Nephron progenitor cell (in vitro differentiated cells): ENCODE data around the gene CAMTA1.

Experiments
- DNase-seq: peaks from one replicate; pipeline ENCODE4 v3.0.0; 2021
- H3K27ac Mint-ChIP-seq: 2 replicates; pipeline ENCODE4 v1.8.0; 2021; ENCODE audit warnings: mild to moderate bottlenecking, moderate library complexity, mixed read lengths
- H3K27me3 Mint-ChIP-seq: 2 replicates; pipeline ENCODE4 v1.8.0; 2021; ENCODE audit warnings: mild to moderate bottlenecking, low read depth, mixed read lengths; ENCODE audit not compliant: poor library complexity
- H3K36me3 Mint-ChIP-seq: 2 replicates; pipeline ENCODE4 v1.8.0; 2021; ENCODE audit warnings: low read depth, mixed read lengths
- H3K4me1 Mint-ChIP-seq: 2 replicates; pipeline ENCODE4 v1.8.0; 2021; ENCODE audit warnings: mixed read lengths
- H3K4me3 Mint-ChIP-seq: 2 replicates; pipeline ENCODE4 v1.8.0; 2021; ENCODE audit warnings: mild to moderate bottlenecking, moderate library complexity, mixed read lengths
- H3K9me3 Mint-ChIP-seq: 2 replicates; pipeline ENCODE4 v1.8.0; 2021; ENCODE audit warnings: mild to moderate bottlenecking, moderate library complexity, mixed read lengths
- TF ChIP-seq, protein P1 (sequence below): fragments of 200-600 bp; sonication (generic); IDR thresholded peaks from 2 replicates; pipeline ENCODE4 v1.5.0; 2021; ENCODE audit warnings: antibody characterized with exemption

Gene CAMTA1

DNA sequence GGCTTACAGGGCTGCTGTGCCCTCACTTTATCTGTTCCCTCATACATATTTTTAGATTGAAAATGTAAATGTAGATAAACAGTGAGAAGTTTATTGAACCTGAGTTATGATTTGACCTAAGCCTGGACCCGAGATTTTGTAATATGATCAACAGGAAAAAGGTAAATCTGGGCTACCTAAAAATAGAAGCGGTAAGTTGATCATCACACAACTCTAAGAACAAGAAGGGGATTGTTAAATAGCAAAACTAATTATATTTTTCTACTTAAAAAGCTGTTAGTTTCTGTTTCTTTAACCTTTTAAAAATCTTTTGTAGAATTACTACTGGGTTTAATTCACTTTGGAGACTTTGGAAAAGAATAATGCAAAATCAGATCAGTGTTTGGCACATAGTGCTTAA lies 35.6 kb downstream of the CAMTA1 start:
- peaks cover 3% of the 10 kb centered on the region for H3K27me3 Mint-ChIP-seq
- peaks cover 24% of the 10 kb centered on the region for H3K4me1 Mint-ChIP-seq
- peaks cover 15% of the 10 kb centered on the region for H3K36me3 Mint-ChIP-seq
- no peak overlapping the region for H3K27ac Mint-ChIP-seq
- DNase-seq = no peak
- TF ChIP-seq, protein P1, sequence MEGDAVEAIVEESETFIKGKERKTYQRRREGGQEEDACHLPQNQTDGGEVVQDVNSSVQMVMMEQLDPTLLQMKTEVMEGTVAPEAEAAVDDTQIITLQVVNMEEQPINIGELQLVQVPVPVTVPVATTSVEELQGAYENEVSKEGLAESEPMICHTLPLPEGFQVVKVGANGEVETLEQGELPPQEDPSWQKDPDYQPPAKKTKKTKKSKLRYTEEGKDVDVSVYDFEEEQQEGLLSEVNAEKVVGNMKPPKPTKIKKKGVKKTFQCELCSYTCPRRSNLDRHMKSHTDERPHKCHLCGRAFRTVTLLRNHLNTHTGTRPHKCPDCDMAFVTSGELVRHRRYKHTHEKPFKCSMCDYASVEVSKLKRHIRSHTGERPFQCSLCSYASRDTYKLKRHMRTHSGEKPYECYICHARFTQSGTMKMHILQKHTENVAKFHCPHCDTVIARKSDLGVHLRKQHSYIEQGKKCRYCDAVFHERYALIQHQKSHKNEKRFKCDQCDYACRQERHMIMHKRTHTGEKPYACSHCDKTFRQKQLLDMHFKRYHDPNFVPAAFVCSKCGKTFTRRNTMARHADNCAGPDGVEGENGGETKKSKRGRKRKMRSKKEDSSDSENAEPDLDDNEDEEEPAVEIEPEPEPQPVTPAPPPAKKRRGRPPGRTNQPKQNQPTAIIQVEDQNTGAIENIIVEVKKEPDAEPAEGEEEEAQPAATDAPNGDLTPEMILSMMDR = no peak
- H3K9me3 Mint-ChIP-seq = no peaks in the 10 kb centered on the region
- H3K4me3 Mint-ChIP-seq = no peak overlapping the region

DNA sequence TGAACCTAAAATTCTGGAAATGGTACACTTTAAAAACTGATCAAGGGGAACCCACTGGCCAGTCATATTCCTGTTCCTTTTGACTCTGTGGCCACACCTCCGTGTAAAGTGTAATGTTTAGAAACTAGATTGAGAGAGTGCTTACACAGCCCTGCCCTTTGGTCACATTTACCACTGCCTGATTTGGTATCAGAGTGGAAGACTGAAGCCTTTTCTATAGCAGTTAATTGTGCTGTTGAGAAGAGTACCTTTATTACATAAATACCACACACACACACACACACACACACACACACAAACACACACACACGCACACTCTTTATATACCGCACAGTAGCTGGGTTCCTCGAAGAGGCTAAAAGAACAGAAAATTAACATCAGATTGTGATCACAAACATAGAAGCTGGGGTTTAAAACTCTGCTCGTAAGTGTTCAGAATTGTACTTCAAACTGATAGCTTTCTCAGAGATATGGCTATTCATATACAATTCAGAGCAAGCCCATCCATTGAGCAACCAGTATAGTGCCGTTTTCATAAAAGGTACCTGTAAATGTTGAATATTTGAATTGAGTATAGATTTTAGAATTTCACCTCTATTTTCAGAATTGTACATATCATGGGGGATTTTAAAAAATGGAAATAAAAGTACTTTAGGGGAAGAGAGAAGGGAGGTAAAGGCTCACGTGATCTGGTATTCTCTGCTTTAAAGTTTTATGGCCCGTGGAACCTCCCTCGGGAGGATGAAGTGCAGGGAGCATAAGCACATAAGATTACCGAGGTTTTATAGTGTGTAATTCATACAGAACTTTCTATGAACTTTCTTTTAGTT lies 37.5 kb downstream of the CAMTA1 start:
- H3K36me3 Mint-ChIP-seq = peaks cover 15% of the 10 kb centered on the region
- H3K4me3 Mint-ChIP-seq = peak overlapping the region; percentile 27
- H3K27me3 Mint-ChIP-seq = peaks cover 3% of the 10 kb centered on the region
- peak overlapping the region; percentile 58 for H3K27ac Mint-ChIP-seq
- DNase-seq = peak; percentile 20
- H3K4me1 Mint-ChIP-seq = peaks cover 32% of the 10 kb centered on the region
- H3K9me3 Mint-ChIP-seq = no peaks in the 10 kb centered on the region
- TF ChIP-seq, protein P1 = no peak

DNA sequence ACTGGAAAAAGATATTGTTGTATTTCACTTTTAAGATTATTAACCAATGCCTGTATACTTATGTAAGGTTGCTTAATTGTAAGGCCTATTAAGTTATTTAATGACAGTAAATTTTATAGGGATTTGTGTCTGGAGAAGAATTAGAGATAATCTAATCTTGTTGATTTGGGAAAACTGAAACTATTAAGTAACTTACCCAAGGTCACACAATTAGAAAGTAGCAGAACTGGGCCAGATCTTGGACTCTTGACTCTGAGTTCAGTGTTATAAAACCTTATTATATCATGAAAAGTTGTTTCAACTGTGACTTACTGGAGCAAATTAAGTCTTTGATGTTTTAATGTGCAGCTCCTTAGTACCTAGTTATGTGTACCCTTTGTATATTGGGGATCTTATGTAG lies 38.5 kb downstream of the CAMTA1 start:
- H3K27ac Mint-ChIP-seq = no peak overlapping the region
- TF ChIP-seq, protein P1 = no peak
- peaks cover 3% of the 10 kb centered on the region for H3K27me3 Mint-ChIP-seq
- H3K4me3 Mint-ChIP-seq = no peak overlapping the region
- H3K9me3 Mint-ChIP-seq = no peaks in the 10 kb centered on the region
- DNase-seq = no peak
- H3K4me1 Mint-ChIP-seq = peaks cover 35% of the 10 kb centered on the region
- H3K36me3 Mint-ChIP-seq = peaks cover 17% of the 10 kb centered on the region

DNA sequence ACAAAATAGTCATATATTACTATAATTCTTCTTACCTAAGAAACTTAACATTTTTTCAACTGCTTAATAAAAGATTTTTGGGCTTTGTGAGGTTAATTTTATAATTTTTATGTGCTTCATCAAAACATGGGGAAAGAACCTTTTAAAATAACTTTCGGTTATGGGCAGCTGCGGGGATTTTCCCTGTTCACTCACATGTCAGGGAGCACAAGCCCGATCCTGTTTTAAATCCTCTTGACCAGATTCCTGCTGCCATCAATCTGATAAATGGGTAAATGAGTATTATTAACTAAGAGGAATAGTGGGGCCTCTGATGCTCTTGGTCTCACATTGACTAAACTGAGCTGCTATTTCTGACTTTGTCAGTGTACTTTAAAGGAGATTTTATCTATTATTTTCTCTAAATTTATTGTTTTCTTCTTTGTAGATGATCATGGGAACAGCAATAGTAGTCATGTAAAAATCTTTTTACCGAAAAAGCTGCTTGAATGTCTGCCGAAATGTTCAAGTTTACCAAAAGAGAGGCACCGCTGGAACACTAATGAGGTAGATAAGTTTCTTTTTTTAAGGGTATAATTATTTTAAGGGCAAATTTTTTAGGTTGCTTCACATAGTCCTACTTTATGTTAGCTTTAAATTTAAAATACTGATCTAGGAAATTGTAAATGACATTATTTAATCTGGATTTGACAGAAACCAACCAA lies 39.6 kb downstream of the CAMTA1 start:
- Mint-ChIP-seq H3K27me3 (peaks cover 3% of the 10 kb centered on the region), H3K27ac (no peak overlapping the region), H3K9me3 (no peaks in the 10 kb centered on the region), H3K36me3 (peaks cover 27% of the 10 kb centered on the region), H3K4me1 (peaks cover 35% of the 10 kb centered on the region), H3K4me3 (no peak overlapping the region)
- no peak for DNase-seq
- TF ChIP-seq, protein P1 = no peak

DNA sequence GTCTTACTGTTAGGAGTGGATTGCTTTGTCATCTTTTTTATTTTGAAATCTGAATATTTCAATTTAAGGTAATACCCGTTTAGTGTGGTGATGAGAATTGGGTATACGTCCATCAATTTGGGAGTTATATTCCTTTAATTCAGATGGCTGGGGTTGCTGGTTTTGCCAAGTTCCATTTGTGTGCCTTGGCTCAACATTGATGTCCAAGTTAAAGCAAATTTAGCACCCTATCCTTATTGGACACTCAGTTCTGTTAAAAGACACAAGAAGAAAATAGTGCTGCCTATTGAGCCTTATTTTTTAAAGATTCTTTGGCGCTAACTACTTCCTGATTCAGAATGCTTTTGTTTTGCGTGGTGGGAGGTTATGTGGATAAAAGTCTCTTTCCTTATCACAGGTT lies 40.6 kb downstream of the CAMTA1 start:
- Mint-ChIP-seq H3K27me3 (no peaks in the 10 kb centered on the region), H3K36me3 (peaks cover 35% of the 10 kb centered on the region), H3K4me3 (no peak overlapping the region), H3K9me3 (no peaks in the 10 kb centered on the region), H3K27ac (no peak overlapping the region), H3K4me1 (peaks cover 35% of the 10 kb centered on the region)
- TF ChIP-seq, protein P1 = no peak
- no peak for DNase-seq
